A549 (cell line): ENCODE measurements around the gene ATXN7L1. TPM values are rescaled to one million over a fixed set of nuclear protein-coding genes. Genes with fewer than 3 reads are reported as not detected.
"Not testable (repeated sequence)": the region's sequence is repeated elsewhere in the genome, so short reads cannot be mapped to it uniquely, and the experiment has no call there.

Experiments used
- ATAC-seq, 2 experiments: fragments of 200-7000 bp in 1 of 2; fragments of >200 bp in 1 of 2; cut with Nextera tagmentation in 1 of 2; cut with Tn5 transposase in 1 of 2; 3 replicates each; pipeline versions ENCODE4 v1.8.0 to v1.9.1; 2018 to 2020; ENCODE audit warnings: mild to moderate bottlenecking in 1 of 2, moderate library complexity in 1 of 2
- CTCF ChIA-PET: fragments of 300-600 bp; sonication (Branson Sonifier 250); formaldehyde crosslinking; extraction: SDS; loops from one replicate; lab custom pipeline; 2021; ENCODE audit warnings: antibody characterized with exemption, inconsistent platforms; lab: Yijun Ruan, JAX
- POLR2A ChIA-PET: fragments of 350-600 bp; formaldehyde crosslinking; extraction: SDS; loops from one replicate; lab custom pipeline; 2021; ENCODE audit warnings: antibody characterized with exemption, inconsistent platforms; lab: Yijun Ruan, JAX
- DNase-seq, 2 experiments: peaks; one replicate each; pipeline versions ENCODE4 v3.0.0 to v3.0.0-alpha.2; 2011 to 2016; ENCODE audit warnings: low read depth in 1 of 2, low spot score in 1 of 2
- FAIRE-seq: peaks from 2 replicates; lab custom pipeline; 2011; peaks lifted over from hg19 to GRCh38; lab: Jason Lieb, UNC
- H3K27ac ChIP-seq, 2 experiments: fragments of >200 bp; sonication (Bioruptor Twin); formaldehyde crosslinking; 3 replicates each; pipeline ENCODE4 v1.5.1; 2016 to 2017
- H3K4me1 ChIP-seq: fragments of >200 bp; sonication (Bioruptor Twin); formaldehyde crosslinking; 3 replicates; pipeline ENCODE4 v1.6.1; 2016
- H3K4me2 ChIP-seq: fragments of >200 bp; sonication (Bioruptor Twin); formaldehyde crosslinking; 3 replicates; pipeline ENCODE4 v1.6.1; 2016
- H3K4me3 ChIP-seq: fragments of >200 bp; sonication (Bioruptor Twin); formaldehyde crosslinking; 3 replicates; pipeline ENCODE4 v1.5.1; 2016
- H3K9me3 ChIP-seq: fragments of >200 bp; sonication (Bioruptor Twin); formaldehyde crosslinking; 3 replicates; pipeline ENCODE4 v1.6.1; 2016
- BCL3 ChIP-seq: fragments of >200 bp; sonication (Bioruptor Twin); formaldehyde crosslinking; IDR thresholded peaks from 3 replicates; pipeline ENCODE4 v1.6.1; 2016
- BHLHE40 ChIP-seq: IDR thresholded peaks from 2 replicates; pipeline ENCODE4 v1.6.1; 2012; ENCODE audit warnings: low read depth, low read length, inconsistent platforms
- CHD2 ChIP-seq: fragments of 150-350 bp; IDR thresholded peaks from 2 replicates; pipeline ENCODE4 v1.6.1; 2014; ENCODE audit warnings: low read length; ENCODE audit not compliant: partially characterized antibody
- E2F6 ChIP-seq: IDR thresholded peaks from 2 replicates; pipeline ENCODE4 v1.6.1; 2012; ENCODE audit warnings: low read depth, borderline replicate concordance
- EHMT2 ChIP-seq: fragments of 200-600 bp; sonication (generic); IDR thresholded peaks from 2 replicates; pipeline ENCODE4 v1.6.1; 2016; ENCODE audit warnings: antibody characterized with exemption, low read depth, mild to moderate bottlenecking, moderate library complexity
- EP300 ChIP-seq, 2 experiments: fragments of >200 bp; sonication (Bioruptor Twin); formaldehyde crosslinking; IDR thresholded peaks; 2 replicates in 1 of 2; 3 replicates in 1 of 2; pipeline ENCODE4 v1.6.1; 2016 to 2017
- FOSL2 ChIP-seq, 2 experiments: fragments of 450-650 bp in 1 of 2; fragments of >200 bp in 1 of 2; sonication (Bioruptor Twin) in 1 of 2; formaldehyde crosslinking; IDR thresholded peaks; 2 replicates each; pipeline versions ENCODE4 v1.5.0 to v1.6.1; 2016 to 2020; ENCODE audit warnings: mild to moderate bottlenecking in 1 of 2, moderate library complexity in 1 of 2
- GATA3 ChIP-seq: IDR thresholded peaks from 2 replicates; pipeline ENCODE4 v1.6.1; 2012; ENCODE audit warnings: borderline replicate concordance
- HDAC2 ChIP-seq: fragments of 200-600 bp; sonication (generic); IDR thresholded peaks from 2 replicates; pipeline ENCODE4 v1.6.1; 2016
- HES2 ChIP-seq: fragments of >200 bp; sonication (Bioruptor Twin); formaldehyde crosslinking; IDR thresholded peaks from 2 replicates; pipeline ENCODE4 v1.6.1; 2016
- HMGXB4 ChIP-seq: fragments of 250-450 bp; sonication (Bioruptor Pico); IDR thresholded peaks from 2 replicates; pipeline ENCODE4 v1.5.0; 2021; ENCODE audit warnings: mild to moderate bottlenecking, moderate library complexity, borderline replicate concordance
- HOXB13 ChIP-seq: fragments of 250-450 bp; sonication (Bioruptor Pico); IDR thresholded peaks from 2 replicates; pipeline ENCODE4 v1.5.0; 2020; ENCODE audit warnings: low read depth, mild to moderate bottlenecking, moderate library complexity
- PHF8 ChIP-seq: fragments of 200-600 bp; sonication (generic); IDR thresholded peaks from 2 replicates; pipeline ENCODE4 v1.6.1; 2016; ENCODE audit warnings: low read depth, mild to moderate bottlenecking, antibody characterized with exemption, moderate library complexity, borderline replicate concordance
- RAD21 ChIP-seq, 2 experiments: fragments of >200 bp in 1 of 2; sonication (Bioruptor Twin) in 1 of 2; formaldehyde crosslinking in 1 of 2; IDR thresholded peaks in 1 of 2; conservative IDR thresholded peaks in 1 of 2; 2 replicates in 1 of 2; 3 replicates in 1 of 2; pipeline ENCODE4 v1.6.1; 2012 to 2018; ENCODE audit warnings: inconsistent platforms in 1 of 2
- RARB ChIP-seq: fragments of 250-450 bp; sonication (Bioruptor Pico); IDR thresholded peaks from 2 replicates; pipeline ENCODE4 v1.8.0; 2021; ENCODE audit warnings: mild to moderate bottlenecking, moderate library complexity
- SREBF2 ChIP-seq: fragments of 450-650 bp; IDR thresholded peaks from 2 replicates; pipeline ENCODE4 v1.6.1; 2014; ENCODE audit warnings: mild to moderate bottlenecking, moderate library complexity
- USF2 ChIP-seq: fragments of 450-650 bp; IDR thresholded peaks from 2 replicates; pipeline ENCODE4 v1.6.1; 2014; ENCODE audit warnings: antibody characterized with exemption
- ZSCAN20 ChIP-seq: fragments of 250-450 bp; sonication (Bioruptor Pico); IDR thresholded peaks from 2 replicates; pipeline ENCODE4 v1.8.0; 2022; ENCODE audit warnings: mild to moderate bottlenecking, moderate library complexity
- WGBS: methylation state at CpG from one replicate; pipeline ENCODE4 v1.1.6; 2017; ENCODE audit errors: missing lambda C conversion rate; 5-methylcytosine and 5-hydroxymethylcytosine counted together
- polyA plus RNA-seq, 4 experiments: library from polyadenylated mRNA; depleted of rRNA in 3 of 4; stranded (reverse); fragments of >200 nt; fragmentation: RNase III in 1 of 4; extraction: RNeasy Plus Mini Kit Qiagen cat#74134 plus additional on column Dnase treatment in 1 of 4; gene quantifications; 2 replicates in 3 of 4; 3 replicates in 1 of 4; pipeline ENCODE4 v1.2.3, GENCODE V29; 2011 to 2017

ATXN7L1 gene
- polyA plus RNA-seq, 2 of the 4 experiments (the other 2 are of a cell fraction): 4.5 to 5.7 TPM

- Histone ChIP-seq H3K4me1 (peaks cover 43% of the 10 kb centered on the region), H3K4me2 (no peak overlapping the region), H3K9me3 (no peaks in the 10 kb centered on the region), H3K27ac (no peak overlapping the region), H3K4me3 (no peak overlapping the region)
- 92% methylated on average over 8 of the region's 8 CpGs for WGBS
- ChIA-PET POLR2A (no interaction called here), CTCF (no interaction called here)
- DNase-seq (no peak), FAIRE-seq (no peak), ATAC-seq (no peak)
- TF ChIP-seq GATA3 (no peak), ZSCAN20 (CRISPR knock-in tag) (no peak), HMGXB4 (no peak), CHD2 (no peak), RAD21 (conservative IDR thresholded peaks at IDR 0.05 in 1 of 2, IDR thresholded peaks at IDR 0.05 in 1 of 2) (no peak), SREBF2 (no peak), E2F6 (no peak), FOSL2 (IDR thresholded peaks at IDR 0.05) (no peak), FOSL2 (CRISPR knock-in tag; IDR thresholded peaks at IDR 0.05) (no peak), RARB (CRISPR knock-in tag) (no peak), BCL3 (no peak), BHLHE40 (no peak), HES2 (no peak), HOXB13 (no peak), USF2 (no peak), PHF8 (no peak), EP300 (IDR thresholded peaks at IDR 0.05) (no peak), EHMT2 (no peak)
These were observed 84.5 kb downstream of the ATXN7L1 start for GRCh38 chr7:105791926-105792325.

- ChIA-PET POLR2A (no interaction called here), CTCF (no interaction called here)
- FAIRE-seq (no peak), ATAC-seq (no peak), DNase-seq (no peak)
- no peak overlapping the region for H3K4me2 ChIP-seq
- WGBS: 71% methylated on average over 3 of the region's 3 CpGs
- H3K4me3 ChIP-seq: no peak overlapping the region
- no peak for TF ChIP-seq RAD21 (conservative IDR thresholded peaks at IDR 0.05 in 1 of 2, IDR thresholded peaks at IDR 0.05 in 1 of 2)
- no peak for TF ChIP-seq HDAC2
- TF ChIP-seq FOSL2 (IDR thresholded peaks at IDR 0.05): no peak
- TF ChIP-seq FOSL2 (CRISPR knock-in tag; IDR thresholded peaks at IDR 0.05): no peak
- H3K4me1 ChIP-seq: peaks cover 44% of the 10 kb centered on the region
- H3K9me3 ChIP-seq: no peaks in the 10 kb centered on the region
- H3K27ac ChIP-seq: no peak overlapping the region
These were observed 85.4 kb downstream of the ATXN7L1 start for GRCh38 chr7:105790996-105791395.

- peaks cover 40% of the 10 kb centered on the region for H3K4me1 ChIP-seq
- WGBS: 92% methylated on average over 2 of the region's 2 CpGs
- H3K9me3 ChIP-seq, CTCF ChIA-PET, H3K27ac ChIP-seq, FAIRE-seq, DNase-seq, POLR2A ChIA-PET, ATAC-seq, H3K4me3 ChIP-seq, H3K4me2 ChIP-seq: not testable (repeated sequence)
These were observed 85.9 kb downstream of the ATXN7L1 start for GRCh38 chr7:105790452-105790851.
